ENCODE measurements around the gene HDAC7.
A peak's percentile ranks its signal among the peaks of the same experiment; 100 is the strongest.

Gene HDAC7

GRCh38 chr12:47783821-47784819 lies 35.6 kb downstream of the HDAC7 start:
- 0 out of 2 replicates have a peak overlapping the region, but pooled peaks have one; percentile 27 for H3K9ac ChIP-seq
- no peaks in the 10 kb centered on the region for H3K9me3 ChIP-seq
- H3K4me2 ChIP-seq, result no peak overlapping the region
- H3K27ac ChIP-seq, result 0 out of 2 replicates have a peak overlapping the region, but pooled peaks have one; percentile 6
- H3K36me3 ChIP-seq, result peaks cover 83% of the 10 kb centered on the region
- H4K20me1 ChIP-seq, result peaks cover 86% of the 10 kb centered on the region
- H3K4me3 ChIP-seq, result no peak overlapping the region
- H3K27me3 ChIP-seq, result no peaks in the 10 kb centered on the region
- H3K4me1 ChIP-seq, result peaks cover 33% of the 10 kb centered on the region
- no peak for TF ChIP-seq Cebpa-rat (IDR thresholded peaks at IDR 0.05)

- Histone ChIP-seq H3K4me1 (peaks cover 43% of the 10 kb centered on the region), H3K36me3 (peaks cover 74% of the 10 kb centered on the region), H3K27me3 (no peaks in the 10 kb centered on the region), H3K27ac (peak overlapping the region; percentile 30), H3K4me3 (no peak overlapping the region), H4K20me1 (peaks cover 90% of the 10 kb centered on the region), H3K4me2 (peak overlapping the region; percentile 5; the same call in 1 of the 2 replicates), H3K9me3 (no peaks in the 10 kb centered on the region), H3K9ac (peak overlapping the region; percentile 27; the same call in 1 of the 2 replicates)
- no peak for TF ChIP-seq Cebpa-rat (IDR thresholded peaks at IDR 0.05)
Measured at GRCh38 chr12:47783024-47783755, 36.5 kb downstream of the HDAC7 start.

- Histone ChIP-seq H3K27me3 (no peaks in the 10 kb centered on the region), H3K9ac (peak overlapping the region; percentile 27; the same call in 1 of the 2 replicates), H3K27ac (peak overlapping the region; percentile 30; the same call in 1 of the 2 replicates), H4K20me1 (peaks cover 90% of the 10 kb centered on the region), H3K4me3 (no peak overlapping the region), H3K4me1 (peaks cover 51% of the 10 kb centered on the region), H3K36me3 (peaks cover 66% of the 10 kb centered on the region), H3K4me2 (peak overlapping the region; percentile 5; the same call in 1 of the 2 replicates), H3K9me3 (no peaks in the 10 kb centered on the region)
- TF ChIP-seq Cebpa-rat (IDR thresholded peaks at IDR 0.05), result no peak
Measured at GRCh38 chr12:47782372-47782770, 37.3 kb downstream of the HDAC7 start.

GRCh38 chr12:47781479-47782371 lies 38.0 kb downstream of the HDAC7 start:
- Histone ChIP-seq H3K9me3 (no peaks in the 10 kb centered on the region), H3K4me3 (no peak overlapping the region), H3K4me1 (peaks cover 57% of the 10 kb centered on the region), H4K20me1 (peaks cover 83% of the 10 kb centered on the region), H3K36me3 (peaks cover 60% of the 10 kb centered on the region), H3K27ac (peak overlapping the region; percentile 30; the same call in 1 of the 2 replicates), H3K4me2 (peak overlapping the region; percentile 5; the same call in 1 of the 2 replicates), H3K27me3 (no peaks in the 10 kb centered on the region), H3K9ac (0 out of 2 replicates have a peak overlapping the region, but pooled peaks have one; percentile 27)
- no peak for TF ChIP-seq Cebpa-rat (IDR thresholded peaks at IDR 0.05)

GRCh38 chr12:47779943-47780504 lies 39.7 kb downstream of the HDAC7 start:
- TF ChIP-seq Cebpa-rat (IDR thresholded peaks at IDR 0.05), result no peak
- H3K36me3 ChIP-seq, result peaks cover 43% of the 10 kb centered on the region
- H3K9me3 ChIP-seq, result no peaks in the 10 kb centered on the region
- H3K4me1 ChIP-seq, result peaks cover 74% of the 10 kb centered on the region
- no peak overlapping the region for H3K27ac ChIP-seq
- no peak overlapping the region for H3K4me2 ChIP-seq
- H3K4me3 ChIP-seq, result no peak overlapping the region
- no peak overlapping the region for H3K9ac ChIP-seq
- H3K27me3 ChIP-seq, result no peaks in the 10 kb centered on the region
- H4K20me1 ChIP-seq, result peaks cover 85% of the 10 kb centered on the region

- no peaks in the 10 kb centered on the region for H3K9me3 ChIP-seq
- H3K4me3 ChIP-seq, result no peak overlapping the region
- peaks cover 36% of the 10 kb centered on the region for H3K36me3 ChIP-seq
- no peak overlapping the region for H3K9ac ChIP-seq
- TF ChIP-seq Cebpa-rat (IDR thresholded peaks at IDR 0.05), result no peak
- H4K20me1 ChIP-seq, result peaks cover 86% of the 10 kb centered on the region
- H3K4me1 ChIP-seq, result peaks cover 80% of the 10 kb centered on the region
- peak overlapping the region; percentile 11; the same call in 1 of the 2 replicates for H3K4me2 ChIP-seq
- H3K27ac ChIP-seq, result no peak overlapping the region
- no peaks in the 10 kb centered on the region for H3K27me3 ChIP-seq
Measured at GRCh38 chr12:47779301-47779942, 40.3 kb downstream of the HDAC7 start.

- Histone ChIP-seq H3K27me3 (no peaks in the 10 kb centered on the region), H3K4me1 (peaks cover 82% of the 10 kb centered on the region), H3K4me3 (no peak overlapping the region), H3K36me3 (peaks cover 31% of the 10 kb centered on the region), H3K9me3 (no peaks in the 10 kb centered on the region), H3K4me2 (peak overlapping the region; percentile 11; the same call in 1 of the 2 replicates), H3K9ac (no peak overlapping the region), H3K27ac (no peak overlapping the region), H4K20me1 (peaks cover 81% of the 10 kb centered on the region)
- no peak for TF ChIP-seq Cebpa-rat (IDR thresholded peaks at IDR 0.05)
Measured at GRCh38 chr12:47778881-47779280, 40.8 kb downstream of the HDAC7 start.
